Neural crest cell (in vitro differentiated cells): ENCODE data around the gene MEGF11. TPM values are rescaled to one million over a fixed set of nuclear protein-coding genes. Genes with fewer than 3 reads are reported as not detected.

ENCODE experiments used
- DNase-seq: peaks from one replicate; pipeline ENCODE4 v3.0.0; 2021; ENCODE audit warnings: low read depth, mixed read lengths, low spot score
- H3K27ac Mint-ChIP-seq: one replicate; pipeline ENCODE4 v1.8.0; 2021; ENCODE audit warnings: mild to moderate bottlenecking, mixed read lengths; ENCODE audit not compliant: unreplicated experiment
- H3K27me3 Mint-ChIP-seq: 2 replicates; pipeline ENCODE4 v1.8.0; 2021; ENCODE audit warnings: low read depth, mild to moderate bottlenecking, mixed read lengths
- H3K36me3 Mint-ChIP-seq: 2 replicates; pipeline ENCODE4 v1.8.0; 2021; ENCODE audit warnings: low read depth, mild to moderate bottlenecking, mixed read lengths
- H3K4me1 Mint-ChIP-seq: 2 replicates; pipeline ENCODE4 v1.8.0; 2021; ENCODE audit warnings: mixed read lengths
- H3K4me3 Mint-ChIP-seq: one replicate; pipeline ENCODE4 v1.8.0; 2021; ENCODE audit warnings: mild to moderate bottlenecking, mixed read lengths
- H3K9me3 Mint-ChIP-seq: 2 replicates; pipeline ENCODE4 v1.8.0; 2021; ENCODE audit warnings: mixed read lengths
- total RNA-seq: library from RNA; stranded (reverse); gene quantifications from 2 replicates; pipeline ENCODE4 v1.2.1, GENCODE V29; 2021
- TF ChIP-seq, protein P1 (sequence below): fragments of 200-600 bp; sonication (generic); conservative IDR thresholded peaks from 2 replicates; pipeline ENCODE4 v1.5.0; 2021; ENCODE audit warnings: antibody characterized with exemption, mild to moderate bottlenecking

The MEGF11 gene
- total RNA-seq, 1 donor from 2014 or later, result 0.49 TPM

DNA sequence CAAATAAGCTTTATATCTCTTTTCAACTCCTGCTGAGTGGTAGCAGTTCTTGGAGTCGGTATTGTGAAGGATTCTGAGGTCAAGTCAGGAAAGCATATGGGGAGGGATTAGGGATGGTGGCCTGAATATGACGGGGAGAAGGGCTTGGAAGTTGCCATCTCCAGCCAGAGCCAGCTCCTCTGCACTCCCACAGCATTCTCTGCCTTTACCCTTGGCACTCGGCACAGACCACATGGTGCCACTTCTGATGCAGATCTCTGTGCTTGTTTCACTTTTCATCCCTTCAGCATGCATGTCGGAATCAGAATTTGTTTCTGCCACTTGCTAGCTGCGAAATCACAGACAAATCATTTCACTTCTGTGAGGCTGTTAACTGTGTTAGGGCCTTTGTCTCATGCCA is 331.8 kb downstream of the MEGF11 start:
- H3K4me1 Mint-ChIP-seq, result peaks cover under 1% of the 10 kb centered on the region
- H3K36me3 Mint-ChIP-seq, result no peaks in the 10 kb centered on the region
- no peak for DNase-seq
- no peak overlapping the region for H3K27ac Mint-ChIP-seq
- no peak overlapping the region for H3K4me3 Mint-ChIP-seq
- TF ChIP-seq, protein P1, sequence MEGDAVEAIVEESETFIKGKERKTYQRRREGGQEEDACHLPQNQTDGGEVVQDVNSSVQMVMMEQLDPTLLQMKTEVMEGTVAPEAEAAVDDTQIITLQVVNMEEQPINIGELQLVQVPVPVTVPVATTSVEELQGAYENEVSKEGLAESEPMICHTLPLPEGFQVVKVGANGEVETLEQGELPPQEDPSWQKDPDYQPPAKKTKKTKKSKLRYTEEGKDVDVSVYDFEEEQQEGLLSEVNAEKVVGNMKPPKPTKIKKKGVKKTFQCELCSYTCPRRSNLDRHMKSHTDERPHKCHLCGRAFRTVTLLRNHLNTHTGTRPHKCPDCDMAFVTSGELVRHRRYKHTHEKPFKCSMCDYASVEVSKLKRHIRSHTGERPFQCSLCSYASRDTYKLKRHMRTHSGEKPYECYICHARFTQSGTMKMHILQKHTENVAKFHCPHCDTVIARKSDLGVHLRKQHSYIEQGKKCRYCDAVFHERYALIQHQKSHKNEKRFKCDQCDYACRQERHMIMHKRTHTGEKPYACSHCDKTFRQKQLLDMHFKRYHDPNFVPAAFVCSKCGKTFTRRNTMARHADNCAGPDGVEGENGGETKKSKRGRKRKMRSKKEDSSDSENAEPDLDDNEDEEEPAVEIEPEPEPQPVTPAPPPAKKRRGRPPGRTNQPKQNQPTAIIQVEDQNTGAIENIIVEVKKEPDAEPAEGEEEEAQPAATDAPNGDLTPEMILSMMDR, result no peak
- no peaks in the 10 kb centered on the region for H3K27me3 Mint-ChIP-seq
- H3K9me3 Mint-ChIP-seq, result no peaks in the 10 kb centered on the region

DNA sequence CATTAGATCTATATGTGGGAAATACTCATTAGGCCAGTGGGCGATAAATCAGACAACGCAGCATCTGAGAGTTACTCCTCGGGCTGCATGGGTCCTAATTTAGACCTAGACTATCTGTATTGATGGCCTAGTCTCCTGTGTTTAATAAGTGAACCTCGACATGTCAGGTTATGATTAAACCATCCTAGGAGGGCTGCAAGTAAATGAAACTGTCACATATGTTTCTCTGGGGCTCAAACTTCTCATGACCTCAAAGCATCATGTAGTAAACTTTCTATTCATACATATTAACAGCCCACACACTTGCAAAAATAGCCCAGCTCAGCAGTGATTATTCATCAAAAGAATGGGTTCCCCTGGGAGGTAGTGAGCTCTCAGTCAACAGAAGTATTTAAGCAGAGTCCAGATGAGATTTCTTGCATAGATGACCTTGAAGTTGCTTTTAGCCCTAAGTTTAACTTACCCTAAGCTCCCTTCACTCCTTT is 332.7 kb downstream of the MEGF11 start:
- TF ChIP-seq, protein P1, result no peak
- no peak for DNase-seq
- H3K4me3 Mint-ChIP-seq, result no peak overlapping the region
- H3K27ac Mint-ChIP-seq, result no peak overlapping the region
- H3K4me1 Mint-ChIP-seq, result peaks cover 6% of the 10 kb centered on the region
- no peaks in the 10 kb centered on the region for H3K27me3 Mint-ChIP-seq
- H3K36me3 Mint-ChIP-seq, result no peaks in the 10 kb centered on the region
- H3K9me3 Mint-ChIP-seq, result no peaks in the 10 kb centered on the region

DNA sequence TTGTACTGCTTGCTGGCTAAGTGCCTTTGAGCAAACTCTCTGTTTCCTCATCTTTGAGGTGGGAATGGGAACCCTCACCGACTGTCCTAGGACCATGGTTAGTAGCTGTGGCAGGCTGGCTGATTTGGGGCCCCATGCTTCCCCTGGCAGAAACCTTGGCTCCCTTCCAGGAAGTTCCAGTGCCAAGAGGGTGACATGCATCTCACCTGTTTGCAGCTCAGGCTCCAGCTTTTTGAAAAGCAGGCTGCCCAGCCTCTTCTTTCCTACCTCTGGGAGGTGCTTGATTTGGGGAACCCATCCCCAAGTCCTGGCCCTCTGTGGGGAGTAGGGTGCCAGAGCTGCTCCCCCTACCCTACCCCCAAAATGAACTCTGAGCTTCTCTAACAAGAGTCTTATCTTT is 333.4 kb downstream of the MEGF11 start:
- Mint-ChIP-seq H3K9me3 (no peaks in the 10 kb centered on the region), H3K4me3 (no peak overlapping the region), H3K36me3 (no peaks in the 10 kb centered on the region), H3K27me3 (no peaks in the 10 kb centered on the region), H3K4me1 (peaks cover 6% of the 10 kb centered on the region), H3K27ac (no peak overlapping the region)
- DNase-seq, result no peak
- TF ChIP-seq, protein P1, result no peak

DNA sequence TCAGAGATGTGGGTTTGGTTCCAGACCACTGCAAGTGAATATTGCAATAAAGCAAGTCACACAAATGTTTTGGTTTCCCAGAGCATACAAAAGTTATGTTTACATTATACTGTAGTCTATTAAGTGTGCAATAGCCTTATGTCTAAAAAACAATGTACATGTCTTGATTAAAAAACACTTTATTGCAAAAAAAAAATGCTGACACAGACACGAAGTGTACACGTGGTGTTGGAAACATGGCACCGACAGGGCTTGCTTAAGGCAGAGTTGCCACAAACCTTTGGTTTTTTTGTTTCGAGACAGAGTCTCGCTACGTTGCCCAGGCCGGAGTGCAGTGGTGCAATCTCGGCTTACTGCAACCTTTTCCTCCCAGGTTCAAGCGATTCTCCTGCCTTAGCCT is 334.2 kb downstream of the MEGF11 start:
- H3K9me3 Mint-ChIP-seq, result no peaks in the 10 kb centered on the region
- no peaks in the 10 kb centered on the region for H3K27me3 Mint-ChIP-seq
- no peak overlapping the region for H3K27ac Mint-ChIP-seq
- no peaks in the 10 kb centered on the region for H3K36me3 Mint-ChIP-seq
- TF ChIP-seq, protein P1, result no peak
- H3K4me1 Mint-ChIP-seq, result peaks cover 6% of the 10 kb centered on the region
- DNase-seq, result no peak
- no peak overlapping the region for H3K4me3 Mint-ChIP-seq

DNA sequence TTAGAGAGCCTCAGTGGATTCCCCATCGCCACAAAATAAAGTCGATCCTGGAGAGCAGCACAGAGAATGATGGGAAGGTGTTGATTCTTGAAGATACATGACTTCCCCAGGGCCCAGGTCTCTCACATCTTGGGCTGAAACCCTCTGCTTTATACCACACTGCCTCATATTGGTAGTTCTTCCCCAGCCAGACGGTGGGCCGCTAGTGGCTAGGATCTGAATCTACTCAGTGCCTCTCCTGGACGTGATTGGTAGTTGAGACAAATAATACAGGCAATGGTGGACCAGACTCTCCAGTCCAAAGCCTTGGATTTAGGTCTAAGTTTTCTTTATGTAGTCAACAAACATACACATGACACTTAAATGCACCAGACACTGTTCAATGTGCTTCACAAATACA is 334.6 kb downstream of the MEGF11 start:
- Mint-ChIP-seq H3K36me3 (no peaks in the 10 kb centered on the region), H3K27me3 (no peaks in the 10 kb centered on the region), H3K9me3 (no peaks in the 10 kb centered on the region), H3K4me1 (peaks cover 6% of the 10 kb centered on the region), H3K4me3 (no peak overlapping the region), H3K27ac (no peak overlapping the region)
- no peak for DNase-seq
- TF ChIP-seq, protein P1, result no peak
